ENCODE results near the gene CACFD1. TPM values are rescaled to one million over a fixed set of nuclear protein-coding genes. Genes with fewer than 3 reads are reported as not detected.

CACFD1 gene
- total and polyA plus RNA-seq, 2 of the 13 experiments (the other 11 are each of a cell fraction or from before 2014, with no cell fraction given): 13.8 to 14.6 TPM

DNA sequence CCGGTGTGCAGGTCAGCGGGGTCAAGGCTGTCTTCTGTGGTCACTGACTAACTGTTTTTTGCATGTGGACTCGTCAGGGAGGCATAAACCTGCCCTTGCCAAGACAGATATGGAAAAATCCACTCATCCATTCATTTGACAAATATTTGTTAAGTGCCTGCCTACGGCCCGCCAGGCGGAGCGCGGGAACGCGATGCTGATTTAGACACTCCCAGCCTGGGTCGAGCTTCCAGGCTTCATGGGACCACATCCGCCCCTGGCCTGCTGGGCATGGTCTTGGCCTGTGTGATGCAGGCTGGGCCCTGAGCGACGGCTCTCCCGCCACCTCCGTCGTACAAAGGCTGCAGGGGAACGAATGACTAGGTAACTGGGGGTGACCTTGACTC lies 46.9 kb downstream of the CACFD1 start (continued):
- TF ChIP-seq SNRNP70 (IDR thresholded peaks at IDR 0.05; ENCODE audit: low read depth, low read length) (no peak), ZXDC (CRISPR knock-in tag; IDR thresholded peaks at IDR 0.05) (no peak), JUNB (CRISPR knock-in tag; IDR thresholded peaks at IDR 0.05; ENCODE audit: borderline replicate concordance) (no peak), FOSL2 (CRISPR knock-in tag; IDR thresholded peaks at IDR 0.05) (peak; percentile 86), POLR2G (IDR thresholded peaks at IDR 0.05; ENCODE audit: low read depth, low read length) (0 out of 2 replicates have a peak, but pooled peaks have one; percentile 34), PRDM15 (CRISPR knock-in tag; IDR thresholded peaks at IDR 0.05) (peak; percentile 62; the same call in 1 of the 2 replicates), SRSF1 (optimal IDR thresholded peaks at IDR 0.05; ENCODE audit: low read depth, low read length) (no peak), MED8 (CRISPR knock-in tag; IDR thresholded peaks at IDR 0.05; ENCODE audit: insufficient replicate concordance) (no peak), ZBTB49 (CRISPR knock-in tag; IDR thresholded peaks at IDR 0.05; ENCODE audit: borderline replicate concordance) (no peak), ZNF318 (CRISPR knock-in tag; IDR thresholded peaks at IDR 0.05) (no peak), ZNF282 (IDR thresholded peaks at IDR 0.05; ENCODE audit: partially characterized antibody) (no peak), TCF7L2 (IDR thresholded peaks at IDR 0.05; ENCODE audit: low read depth, low read length) (no peak)

Data from HepG2 (cell line).